ENCODE data around the gene ADAM10.
A peak's percentile ranks its signal among the peaks of the same experiment; 100 is the strongest.

ADAM10 gene

DNA sequence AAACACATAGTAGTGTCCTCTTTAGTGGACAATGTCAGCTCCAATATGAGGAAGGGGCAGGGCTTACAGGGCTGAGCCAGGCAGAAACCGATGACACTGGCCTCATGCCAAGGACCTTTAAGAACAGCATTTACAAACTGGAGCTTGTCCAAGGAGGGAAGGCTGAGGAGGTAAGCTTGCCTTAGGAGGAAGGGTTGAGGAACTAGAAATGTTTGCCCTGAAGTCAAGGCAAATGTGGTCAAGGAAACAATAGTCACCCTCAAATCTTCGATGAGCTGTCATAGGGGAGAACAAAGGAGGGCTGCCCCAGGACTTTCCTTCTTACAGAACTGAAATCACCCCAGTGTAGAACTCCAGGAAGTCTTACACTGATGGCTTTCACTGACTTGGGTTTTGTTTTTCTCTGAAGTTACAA, 181.3 kb downstream of the ADAM10 start:
- Histone ChIP-seq H3K4me3 (ENCODE audit: low read depth, low read length) (no peak overlapping the region), H3K4ac (ENCODE audit: low read depth, low read length) (no peak overlapping the region), H3K27ac (ENCODE audit: low read depth, low read length) (no peak overlapping the region), H3K9me3 (ENCODE audit: insufficient read depth, low read depth, low read length) (no peaks in the 10 kb centered on the region), H3K18ac (ENCODE audit: low read length) (no peak overlapping the region), H2AK5ac (ENCODE audit: low read length) (no peak overlapping the region), H3K23ac (ENCODE audit: low read length) (no peak overlapping the region), H4K12ac (ENCODE audit: low read depth, low read length) (no peak overlapping the region), H3K4me2 (ENCODE audit: low read length) (no peak overlapping the region), H2BK5ac (ENCODE audit: low read depth, low read length, poor library complexity) (no peak overlapping the region), H4K8ac (ENCODE audit: low read depth, low read length) (peak overlapping the region; percentile 58), H3K79me2 (ENCODE audit: control insufficient read depth, insufficient read depth, low read length, poor library complexity) (no peaks in the 10 kb centered on the region), H3K9ac (ENCODE audit: low read length) (no peak overlapping the region), H3K36me3 (ENCODE audit: control insufficient read depth in 1 of 2, insufficient read depth in 2 of 2, low read length in 2 of 2) (no peaks in the 10 kb centered on the region), H2BK120ac (ENCODE audit: insufficient read depth, low read length, poor library complexity) (no peak overlapping the region), H2BK12ac (ENCODE audit: low read length) (peak overlapping the region; percentile 31), H3K27me3 (ENCODE audit: insufficient read depth, low read length) (no peaks in the 10 kb centered on the region), H2AFZ (ENCODE audit: insufficient read depth, low read length, poor library complexity) (no peak overlapping the region), H3K79me1 (ENCODE audit: low read length) (peaks cover 2% of the 10 kb centered on the region), H4K91ac (ENCODE audit: low read depth, low read length) (no peak overlapping the region), H3K14ac (ENCODE audit: low read length) (no peak overlapping the region), H3K4me1 (ENCODE audit: control insufficient read depth in 1 of 2, insufficient read depth in 2 of 2, low read length in 2 of 2) (peaks cover 3% of the 10 kb centered on the region in 2 experiments)
- WGBS (ENCODE audit: extremely low coverage, insufficient coverage, insufficient read length) = no CpG with 5 or more reads among the region's 2 CpGs
- peak in 1 of 2 donors; percentile 12 for DNase-seq

DNA sequence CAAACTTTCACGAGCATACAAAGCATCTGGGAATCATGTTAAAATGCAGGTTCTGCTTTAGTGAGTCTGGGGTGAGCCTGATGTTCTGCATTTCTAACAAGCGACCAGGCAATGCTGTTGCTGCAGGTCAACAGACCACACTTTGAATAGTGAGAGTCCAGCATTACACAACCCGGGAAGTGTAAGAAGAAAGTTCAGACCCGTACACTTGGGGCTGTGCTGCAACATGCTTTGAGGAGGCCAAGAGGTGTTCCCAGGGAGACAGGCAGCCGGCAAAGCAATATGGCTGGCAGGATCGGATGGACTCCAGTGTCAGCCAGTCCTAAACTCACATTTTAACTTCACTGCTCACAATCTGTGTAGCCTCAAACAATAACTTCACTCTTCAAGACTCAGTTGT, 183.5 kb downstream of the ADAM10 start:
- no peaks in the 10 kb centered on the region for H3K36me3 ChIP-seq (ENCODE audit: control insufficient read depth in 1 of 2, insufficient read depth in 2 of 2, low read length in 2 of 2)
- peak in 1 of 2 donors; percentile 45 for DNase-seq
- H3K79me1 ChIP-seq (ENCODE audit: low read length) = peaks cover 2% of the 10 kb centered on the region
- H2BK5ac ChIP-seq (ENCODE audit: low read depth, low read length, poor library complexity) = no peak overlapping the region
- no peak overlapping the region for H3K18ac ChIP-seq (ENCODE audit: low read length)
- no peak overlapping the region for H3K27ac ChIP-seq (ENCODE audit: low read depth, low read length)
- H3K14ac ChIP-seq (ENCODE audit: low read length) = no peak overlapping the region
- H3K27me3 ChIP-seq (ENCODE audit: insufficient read depth, low read length) = no peaks in the 10 kb centered on the region
- H3K9me3 ChIP-seq (ENCODE audit: insufficient read depth, low read depth, low read length) = no peaks in the 10 kb centered on the region
- no peak overlapping the region for H3K4ac ChIP-seq (ENCODE audit: low read depth, low read length)
- peaks cover 3% of the 10 kb centered on the region in 2 experiments for H3K4me1 ChIP-seq (ENCODE audit: control insufficient read depth in 1 of 2, insufficient read depth in 2 of 2, low read length in 2 of 2)
- no peak overlapping the region for H4K91ac ChIP-seq (ENCODE audit: low read depth, low read length)
- no peaks in the 10 kb centered on the region for H3K79me2 ChIP-seq (ENCODE audit: control insufficient read depth, insufficient read depth, low read length, poor library complexity)
- no peak overlapping the region for H3K9ac ChIP-seq (ENCODE audit: low read length)
- WGBS (ENCODE audit: extremely low coverage, insufficient coverage, insufficient read length) = no CpG with 5 or more reads among the region's 6 CpGs
- no peak overlapping the region for H2BK12ac ChIP-seq (ENCODE audit: low read length)
- H4K8ac ChIP-seq (ENCODE audit: low read depth, low read length) = no peak overlapping the region
- H3K4me3 ChIP-seq (ENCODE audit: low read depth, low read length) = no peak overlapping the region
- H2AK5ac ChIP-seq (ENCODE audit: low read length) = no peak overlapping the region
- H2AFZ ChIP-seq (ENCODE audit: insufficient read depth, low read length, poor library complexity) = peak overlapping the region; percentile 67
- no peak overlapping the region for H2BK120ac ChIP-seq (ENCODE audit: insufficient read depth, low read length, poor library complexity)
- no peak overlapping the region for H4K12ac ChIP-seq (ENCODE audit: low read depth, low read length)
- no peak overlapping the region for H3K4me2 ChIP-seq (ENCODE audit: low read length)
- H3K23ac ChIP-seq (ENCODE audit: low read length) = no peak overlapping the region

DNA sequence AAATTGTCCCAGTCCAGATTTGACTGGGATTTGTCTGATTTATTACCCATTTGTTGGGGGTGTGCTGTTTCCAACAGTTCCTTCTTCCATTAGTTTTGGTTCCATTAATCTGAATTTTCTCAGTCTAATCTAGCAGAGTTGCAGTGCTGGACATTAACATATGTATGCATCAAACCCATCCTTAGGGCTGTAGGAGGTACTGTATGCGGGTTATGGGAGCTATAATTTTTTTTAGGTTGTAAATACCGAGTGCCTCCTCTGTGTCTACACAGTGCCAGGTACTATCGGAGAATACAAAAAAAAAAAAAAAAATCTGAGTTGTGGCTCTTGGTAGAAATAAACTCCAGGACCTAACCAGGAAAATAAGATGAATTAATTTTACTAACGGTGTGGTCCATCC, 183.9 kb downstream of the ADAM10 start:
- Histone ChIP-seq H2AFZ (ENCODE audit: insufficient read depth, low read length, poor library complexity) (no peak overlapping the region), H2BK5ac (ENCODE audit: low read depth, low read length, poor library complexity) (no peak overlapping the region), H4K12ac (ENCODE audit: low read depth, low read length) (no peak overlapping the region), H4K91ac (ENCODE audit: low read depth, low read length) (no peak overlapping the region), H2BK12ac (ENCODE audit: low read length) (no peak overlapping the region), H3K4ac (ENCODE audit: low read depth, low read length) (no peak overlapping the region), H3K4me2 (ENCODE audit: low read length) (no peak overlapping the region), H3K4me1 (ENCODE audit: control insufficient read depth in 1 of 2, insufficient read depth in 2 of 2, low read length in 2 of 2) (peaks cover 3% of the 10 kb centered on the region in 2 experiments), H3K79me2 (ENCODE audit: control insufficient read depth, insufficient read depth, low read length, poor library complexity) (no peaks in the 10 kb centered on the region), H2BK120ac (ENCODE audit: insufficient read depth, low read length, poor library complexity) (no peak overlapping the region), H3K4me3 (ENCODE audit: low read depth, low read length) (no peak overlapping the region), H3K79me1 (ENCODE audit: low read length) (peaks cover 2% of the 10 kb centered on the region), H3K9me3 (ENCODE audit: insufficient read depth, low read depth, low read length) (no peaks in the 10 kb centered on the region), H2AK5ac (ENCODE audit: low read length) (no peak overlapping the region), H3K14ac (ENCODE audit: low read length) (no peak overlapping the region), H3K36me3 (ENCODE audit: control insufficient read depth in 1 of 2, insufficient read depth in 2 of 2, low read length in 2 of 2) (no peaks in the 10 kb centered on the region), H3K18ac (ENCODE audit: low read length) (no peak overlapping the region), H3K9ac (ENCODE audit: low read length) (no peak overlapping the region), H4K8ac (ENCODE audit: low read depth, low read length) (no peak overlapping the region), H3K27ac (ENCODE audit: low read depth, low read length) (no peak overlapping the region), H3K23ac (ENCODE audit: low read length) (no peak overlapping the region), H3K27me3 (ENCODE audit: insufficient read depth, low read length) (no peaks in the 10 kb centered on the region)
- no CpG with 5 or more reads among the region's 4 CpGs for WGBS (ENCODE audit: extremely low coverage, insufficient coverage, insufficient read length)
- DNase-seq = no peak

DNA sequence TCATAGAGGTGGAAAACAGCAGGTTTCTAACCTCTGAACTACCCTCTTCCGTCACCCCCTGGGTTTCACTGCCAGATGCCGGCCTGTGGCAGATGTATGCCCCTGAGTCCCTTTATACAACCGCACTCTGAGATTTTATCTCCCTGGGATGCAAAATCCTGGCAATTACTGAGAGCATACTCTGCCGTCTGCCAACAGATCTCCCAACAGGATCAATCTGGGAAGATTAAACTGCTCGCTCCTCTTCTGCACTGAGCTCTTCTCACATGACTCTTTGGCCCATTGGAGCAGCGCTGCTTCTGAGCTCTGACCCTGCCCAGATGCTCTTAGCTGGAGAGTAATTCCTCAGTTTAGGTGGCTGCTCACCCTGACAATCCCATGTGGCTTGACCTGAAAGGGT, 184.5 kb downstream of the ADAM10 start:
- H4K12ac ChIP-seq (ENCODE audit: low read depth, low read length) = no peak overlapping the region
- H2BK5ac ChIP-seq (ENCODE audit: low read depth, low read length, poor library complexity) = no peak overlapping the region
- H4K8ac ChIP-seq (ENCODE audit: low read depth, low read length) = no peak overlapping the region
- no peaks in the 10 kb centered on the region for H3K36me3 ChIP-seq (ENCODE audit: control insufficient read depth in 1 of 2, insufficient read depth in 2 of 2, low read length in 2 of 2)
- no peak overlapping the region for H3K9ac ChIP-seq (ENCODE audit: low read length)
- no peak overlapping the region for H3K4me3 ChIP-seq (ENCODE audit: low read depth, low read length)
- peaks cover 3% of the 10 kb centered on the region in 2 experiments for H3K4me1 ChIP-seq (ENCODE audit: control insufficient read depth in 1 of 2, insufficient read depth in 2 of 2, low read length in 2 of 2)
- no peak overlapping the region for H4K91ac ChIP-seq (ENCODE audit: low read depth, low read length)
- H2AK5ac ChIP-seq (ENCODE audit: low read length) = no peak overlapping the region
- no peak overlapping the region for H2BK12ac ChIP-seq (ENCODE audit: low read length)
- no peak overlapping the region for H2AFZ ChIP-seq (ENCODE audit: insufficient read depth, low read length, poor library complexity)
- no peak overlapping the region for H3K4ac ChIP-seq (ENCODE audit: low read depth, low read length)
- H3K14ac ChIP-seq (ENCODE audit: low read length) = no peak overlapping the region
- no peak overlapping the region for H3K27ac ChIP-seq (ENCODE audit: low read depth, low read length)
- no peaks in the 10 kb centered on the region for H3K27me3 ChIP-seq (ENCODE audit: insufficient read depth, low read length)
- H3K18ac ChIP-seq (ENCODE audit: low read length) = no peak overlapping the region
- peaks cover 2% of the 10 kb centered on the region for H3K79me1 ChIP-seq (ENCODE audit: low read length)
- DNase-seq = no peak
- no peaks in the 10 kb centered on the region for H3K79me2 ChIP-seq (ENCODE audit: control insufficient read depth, insufficient read depth, low read length, poor library complexity)
- no peak overlapping the region for H3K4me2 ChIP-seq (ENCODE audit: low read length)
- no peaks in the 10 kb centered on the region for H3K9me3 ChIP-seq (ENCODE audit: insufficient read depth, low read depth, low read length)
- H2BK120ac ChIP-seq (ENCODE audit: insufficient read depth, low read length, poor library complexity) = no peak overlapping the region
- WGBS (ENCODE audit: extremely low coverage, insufficient coverage, insufficient read length) = no CpG with 5 or more reads among the region's 6 CpGs
- H3K23ac ChIP-seq (ENCODE audit: low read length) = no peak overlapping the region

Measured in trophoblast cell (in vitro differentiated cells and primary cell).